ENCODE measurements around the gene NPAS3.

GRCh38 chr14:32993921-32994320, 55.2 kb downstream of the NPAS3 start:
- no peak for TF ChIP-seq EZH2phosphoT487 (IDR thresholded peaks at IDR 0.05; ENCODE audit: low read length)
- no peak for TF ChIP-seq CTCF (IDR thresholded peaks at IDR 0.05; ENCODE audit: low read length)
